GM18520 (cell line): ENCODE data around the gene LDLRAD1.
A peak's percentile ranks its signal among the peaks of the same experiment; 100 is the strongest.
"Not testable (repeated sequence)": the region's sequence is repeated elsewhere in the genome, so short reads cannot be mapped to it uniquely, and the experiment has no call there.

Experiments
- ATAC-seq: cut with Tn5 transposase; IDR thresholded peaks from one replicate; pipeline ENCODE4 v1.9.1; 2021; ENCODE audit not compliant: unreplicated experiment

LDLRAD1 gene

GRCh38 chr1:54017979-54018378 lies at the start of gene LDLRAD1:
TSS of gene LDLRAD1 (minus strand) at chr1:54018186. CDS start at chr1:54018112, 74 bp downstream.
- no peak for ATAC-seq

GRCh38 chr1:54064299-54064698 lies 46.3 kb upstream of the LDLRAD1 start:
- ATAC-seq, result no peak

- ATAC-seq, result no peak
These were observed 36.4 kb upstream of the LDLRAD1 start for GRCh38 chr1:54054438-54054749.

GRCh38 chr1:54053745-54054437 lies 35.9 kb upstream of the LDLRAD1 start:
- ATAC-seq, result no peak

GRCh38 chr1:54052934-54053744 lies 35.2 kb upstream of the LDLRAD1 start, which contains the start of the genes TCEANC2 and TMEM59:
TSS of gene TCEANC2 (plus strand) at chr1:54053608. CDS start at chr1:54054423, 815 bp downstream.
TSS of gene TMEM59 (minus strand) at chr1:54053204. CDS start at chr1:54053188, 16 bp downstream.
- ATAC-seq, result peak; percentile 93

GRCh38 chr1:54052431-54052933 lies 34.5 kb upstream of the LDLRAD1 start:
- ATAC-seq, result no peak

- ATAC-seq, result no peak
These were observed 34.0 kb upstream of the LDLRAD1 start for GRCh38 chr1:54051933-54052430.

GRCh38 chr1:54050435-54050834 lies 32.4 kb upstream of the LDLRAD1 start:
- ATAC-seq, result not testable (repeated sequence)

- ATAC-seq, result no peak
These were observed 29.7 kb upstream of the LDLRAD1 start for GRCh38 chr1:54047384-54048305.

- ATAC-seq, result no peak
These were observed 28.8 kb upstream of the LDLRAD1 start for GRCh38 chr1:54046671-54047383.

- no peak for ATAC-seq
These were observed 27.5 kb upstream of the LDLRAD1 start for GRCh38 chr1:54045496-54045895.

GRCh38 chr1:54041806-54042205 lies 23.8 kb upstream of the LDLRAD1 start:
- ATAC-seq, result no peak

GRCh38 chr1:54037476-54037875 lies 19.5 kb upstream of the LDLRAD1 start:
- no peak for ATAC-seq

- no peak for ATAC-seq
These were observed 10.6 kb upstream of the LDLRAD1 start for GRCh38 chr1:54028306-54029251.

GRCh38 chr1:54027848-54028247 lies 9.9 kb upstream of the LDLRAD1 start:
- no peak for ATAC-seq

GRCh38 chr1:54024811-54025210 lies 6.8 kb upstream of the LDLRAD1 start:
- not testable (repeated sequence) for ATAC-seq

GRCh38 chr1:54024358-54024757 lies 6.4 kb upstream of the LDLRAD1 start:
- no peak for ATAC-seq

GRCh38 chr1:54019562-54020176 lies 1.7 kb upstream of the LDLRAD1 start:
- ATAC-seq, result not testable (repeated sequence)

GRCh38 chr1:54018635-54019034 lies 649 bp upstream of the LDLRAD1 start:
- no peak for ATAC-seq
